Breast epithelium (tissue), 4 donors: ENCODE results near the gene GNB1. TPM values are rescaled to one million over a fixed set of nuclear protein-coding genes. Genes with fewer than 3 reads are reported as not detected.
A peak's percentile ranks its signal among the peaks of the same experiment; 100 is the strongest.

Experiments used
- DNase-seq, 2 donors: peaks; one replicate each; pipeline ENCODE4 v3.0.0-alpha.2; 2019; ENCODE audit warnings: low spot score in 2 of 2
- H3K27ac ChIP-seq, 2 donors: fragments of 200-600 bp; sonication (generic) in 1 of 2; one replicate each; pipeline ENCODE4 v1.5.1; 2016 to 2019; ENCODE audit warnings: mild to moderate bottlenecking in 1 of 2
- H3K27me3 ChIP-seq, 2 donors: fragments of 200-600 bp; sonication (generic) in 1 of 2; one replicate each; pipeline versions ENCODE4 v1.5.1 to v1.6.0; 2017 to 2019; ENCODE audit warnings: control low read depth in 1 of 2, mild to moderate bottlenecking in 1 of 2
- H3K36me3 ChIP-seq: fragments of 200-600 bp; one replicate; pipeline ENCODE4 v1.5.1; 2019
- H3K4me1 ChIP-seq, 2 donors: fragments of 200-600 bp; sonication (generic); one replicate each; pipeline ENCODE4 v1.5.1; 2016 to 2019; ENCODE audit warnings: control low read depth in 1 of 2
- H3K4me3 ChIP-seq, 3 donors: fragments of 200-600 bp; sonication (generic); 1 replicate in 2 of 3; 2 replicates in 1 of 3; pipeline ENCODE4 v1.5.1; 2016 to 2019; ENCODE audit warnings: mild to moderate bottlenecking in 3 of 3, moderate library complexity in 2 of 3
- H3K9me3 ChIP-seq, 2 donors: fragments of 200-600 bp; sonication (generic) in 1 of 2; one replicate each; pipeline ENCODE4 v1.5.1; 2016 to 2019; ENCODE audit warnings: control low read depth in 1 of 2
- CTCF ChIP-seq, 3 donors: fragments of 450-650 bp; IDR thresholded peaks; one replicate each; pipeline ENCODE4 v1.5.1; 2016 to 2017; ENCODE audit warnings: antibody characterized with exemption in 3 of 3, mild to moderate bottlenecking in 3 of 3, moderate library complexity in 3 of 3
- POLR2A ChIP-seq: fragments of 450-650 bp; IDR thresholded peaks from one replicate; pipeline ENCODE4 v1.6.1; 2016; ENCODE audit warnings: antibody characterized with exemption, mild to moderate bottlenecking, moderate library complexity
- POLR2AphosphoS5 ChIP-seq, 3 donors: sonication (generic); formaldehyde crosslinking; IDR thresholded peaks; one replicate each; pipeline ENCODE4 v1.6.1; 2017; ENCODE audit warnings: antibody characterized with exemption in 3 of 3
- intact Hi-C: fragments of 100-400 bp; cut with DNase I; formaldehyde crosslinking; loops from one replicate; pipeline ENCODE4 v1.15.1; 2023; ENCODE audit warnings: low total_unique reads
- total RNA-seq, 3 donors: library from RNA; depleted of rRNA; stranded (reverse); fragments of >200 nt; gene quantifications; one replicate each; pipeline ENCODE4 v1.1.0, GENCODE V29; 2016

GNB1 gene
- total RNA-seq, 3 donors from 2014 or later = 108 to 138 (median 123) TPM

GRCh38 chr1:1778663-1779319, 112.1 kb downstream of the GNB1 start:
- intact Hi-C loops = no loop called here
- H3K4me3 ChIP-seq = peak overlapping the region; percentile 81 to 92 (median 83)
- TF ChIP-seq POLR2A (no peak), CTCF (IDR thresholded peaks at IDR 0.05) (peak in 1 of 3 donors; percentile 32), POLR2AphosphoS5 (IDR thresholded peaks at IDR 0.05) (peak in 2 of 3 donors; percentile 28 to 38)
- H3K36me3 ChIP-seq = no peaks in the 10 kb centered on the region
- no peaks in the 10 kb centered on the region for H3K9me3 ChIP-seq
- H3K4me1 ChIP-seq = peaks cover 12 to 47% of the 10 kb centered on the region in 2 donors
- DNase-seq = peak; percentile 79 to 81
- peak overlapping the region; percentile 90 to 96 for H3K27ac ChIP-seq
- no peaks in the 10 kb centered on the region for H3K27me3 ChIP-seq

- intact Hi-C loops = no loop called here
- Histone ChIP-seq H3K36me3 (no peaks in the 10 kb centered on the region), H3K27ac (peak within 1 kb of the TSS; percentile 90 to 96), H3K4me1 (peaks cover 12 to 44% of the 10 kb centered on the region in 2 donors), H3K27me3 (no peaks in the 10 kb centered on the region), H3K4me3 (peak within 1 kb of the TSS; percentile 81 to 92 (median 83)), H3K9me3 (no peaks in the 10 kb centered on the region)
- no peak for TF ChIP-seq POLR2AphosphoS5 (IDR thresholded peaks at IDR 0.05)
- no peak for TF ChIP-seq CTCF (IDR thresholded peaks at IDR 0.05)
- no peak for TF ChIP-seq POLR2A
- no peak for DNase-seq
These were observed 112.8 kb downstream of the GNB1 start, which contains the start of gene NADK for GRCh38 chr1:1777950-1778662. TSS of gene NADK (minus strand) at chr1:1778470. CDS start at chr1:1765406, 13,064 bp downstream.

- no peaks in the 10 kb centered on the region for H3K36me3 ChIP-seq
- no peaks in the 10 kb centered on the region for H3K9me3 ChIP-seq
- intact Hi-C loops = no loop called here
- H3K27ac ChIP-seq = peak overlapping the region; percentile 90 to 96
- peaks cover 12 to 41% of the 10 kb centered on the region in 2 donors for H3K4me1 ChIP-seq
- TF ChIP-seq POLR2A (no peak), CTCF (IDR thresholded peaks at IDR 0.05) (no peak), POLR2AphosphoS5 (IDR thresholded peaks at IDR 0.05) (no peak)
- H3K4me3 ChIP-seq = peak overlapping the region; percentile 81 to 92 (median 83)
- no peaks in the 10 kb centered on the region for H3K27me3 ChIP-seq
- DNase-seq = no peak
These were observed 113.3 kb downstream of the GNB1 start for GRCh38 chr1:1777583-1777899.

GRCh38 chr1:1776672-1777582, 114.0 kb downstream of the GNB1 start:
- TF ChIP-seq POLR2A (no peak), POLR2AphosphoS5 (IDR thresholded peaks at IDR 0.05) (no peak), CTCF (IDR thresholded peaks at IDR 0.05) (no peak)
- H3K36me3 ChIP-seq = no peaks in the 10 kb centered on the region
- no peaks in the 10 kb centered on the region for H3K9me3 ChIP-seq
- H3K4me3 ChIP-seq = peak overlapping the region; percentile 81 to 92 (median 83)
- peaks cover 12 to 36% of the 10 kb centered on the region in 2 donors for H3K4me1 ChIP-seq
- no peaks in the 10 kb centered on the region for H3K27me3 ChIP-seq
- H3K27ac ChIP-seq = peak overlapping the region; percentile 82 to 90
- intact Hi-C loops = no loop called here
- no peak for DNase-seq
